Lower lobe of right lung (tissue), 2 donors: ENCODE results near the gene ZNF749. TPM values are rescaled to one million over a fixed set of nuclear protein-coding genes. Genes with fewer than 3 reads are reported as not detected.
A peak's percentile ranks its signal among the peaks of the same experiment; 100 is the strongest.

Experiments used
- ATAC-seq, 2 donors: fragments of 200-7000 bp; cut with Tn5 transposase; one replicate each; pipeline ENCODE4 v1.9.1; 2020 to 2022; ENCODE audit warnings: mild to moderate bottlenecking in 2 of 2, moderate library complexity in 2 of 2
- DNase-seq: peaks from one replicate; pipeline ENCODE4 v3.0.0-alpha.2; 2020
- H3K27ac ChIP-seq: fragments of 200-600 bp; one replicate; pipeline ENCODE4 v1.8.0; 2022
- H3K27me3 ChIP-seq: fragments of 200-600 bp; one replicate; pipeline ENCODE4 v1.8.0; 2022; ENCODE audit warnings: low read depth
- H3K36me3 ChIP-seq: fragments of 200-600 bp; one replicate; pipeline ENCODE4 v1.8.0; 2022; ENCODE audit warnings: mild to moderate bottlenecking
- H3K4me1 ChIP-seq: fragments of 200-600 bp; one replicate; pipeline ENCODE4 v1.8.0; 2022
- H3K4me3 ChIP-seq: fragments of 200-600 bp; one replicate; pipeline ENCODE4 v1.8.0; 2022; ENCODE audit warnings: mild to moderate bottlenecking
- H3K9me3 ChIP-seq: fragments of 200-600 bp; one replicate; pipeline ENCODE4 v1.8.0; 2022
- CTCF ChIP-seq: fragments of 200-600 bp; IDR thresholded peaks from one replicate; pipeline ENCODE4 v1.8.0; 2022; ENCODE audit warnings: antibody characterized with exemption, mild to moderate bottlenecking
- intact Hi-C: fragments of 100-400 bp; cut with DNase I; formaldehyde crosslinking; loops from one replicate; pipeline ENCODE4 v1.11.0; 2022
- long read RNA-seq: library from polyadenylated mRNA; unstranded; transcript quantifications from one replicate; pipeline ENCODE4 v2.0.0, GENCODE V29; 2021
- total RNA-seq: library from RNA; stranded (reverse); fragmentation: NEBNext Ultra II Directional; extraction: Animal tissue kit (Norgen Biotek cat#: 25700); gene quantifications from one replicate; pipeline ENCODE4 v1.2.1, GENCODE V29; 2021
- donor health status: DM: no; HTN: yes; CAD: no; lungs with severe emphysema.

ZNF749 gene
- total RNA-seq, result 6.7 TPM
- long read RNA-seq, partial matches to known transcripts, result 0 of 2 reads
- long read RNA-seq, other reads (novel, unspliced or antisense), result 2 of 2 reads

DNA sequence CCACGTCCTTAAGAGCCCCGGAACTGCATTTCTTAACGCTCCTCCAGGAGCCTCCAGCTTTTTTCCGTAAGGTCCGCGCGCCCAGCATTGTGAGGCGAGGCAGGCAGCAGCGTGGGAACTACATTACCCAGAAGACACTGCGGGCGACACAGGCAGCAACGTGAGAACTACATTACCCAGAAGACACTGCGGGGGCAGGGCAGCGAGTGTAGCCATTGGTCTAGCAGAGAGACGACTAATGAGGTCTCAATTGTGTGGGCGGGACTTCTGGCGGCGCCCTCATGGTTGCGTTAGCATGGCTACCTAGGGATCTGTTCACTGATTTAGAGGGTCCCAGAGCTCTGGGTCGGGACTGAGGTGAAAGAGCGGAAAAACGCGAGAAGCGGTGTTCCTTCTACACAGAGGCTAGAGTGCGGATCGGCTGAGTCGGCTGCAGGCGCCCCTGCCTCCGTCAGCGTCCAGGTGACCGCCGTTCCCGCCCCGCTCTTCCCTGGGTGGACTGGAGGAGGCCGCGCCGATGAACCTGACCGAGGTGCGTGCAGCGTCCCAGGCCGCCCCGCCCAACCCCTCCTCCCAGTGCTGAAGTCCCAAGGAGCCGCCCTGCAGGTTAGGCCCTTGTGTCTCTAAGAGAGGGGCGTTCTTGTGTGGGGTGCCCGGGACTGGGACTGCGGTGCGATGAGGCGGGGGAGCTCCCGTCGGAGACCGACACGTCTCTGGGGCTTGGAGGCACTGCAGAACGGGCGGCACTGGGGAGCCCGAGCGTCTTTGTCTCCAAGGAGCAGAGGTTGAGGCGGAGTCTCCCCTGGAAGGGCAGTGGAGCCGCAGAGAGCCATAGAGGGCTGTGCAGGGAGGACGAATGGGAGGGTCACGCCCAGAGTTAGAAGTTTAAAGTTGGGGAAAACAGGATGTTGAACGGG is at the start of gene ZNF749:
TSS of gene ZNF749 (plus strand) at position 264 of the 917 bp plus-strand sequence. CDS start at position 518, 254 bp downstream.
- H3K9me3 ChIP-seq, result peaks cover 19% of the 10 kb centered on the region
- H3K4me1 ChIP-seq, result peaks cover 19% of the 10 kb centered on the region
- no peaks in the 10 kb centered on the region for H3K36me3 ChIP-seq
- H3K27ac ChIP-seq, result peak within 1 kb of the TSS; percentile 78
- DNase-seq (peak; percentile 98), ATAC-seq (peak; percentile 100)
- H3K27me3 ChIP-seq, result no peaks in the 10 kb centered on the region
- intact Hi-C loops, result no loop called here
- H3K4me3 ChIP-seq, result peak within 1 kb of the TSS; percentile 97
- no peak for TF ChIP-seq CTCF

- H3K27ac ChIP-seq, result peak overlapping the region; percentile 93
- ATAC-seq (no peak), DNase-seq (no peak)
- peaks cover 12% of the 10 kb centered on the region for H3K36me3 ChIP-seq
- H3K27me3 ChIP-seq, result no peaks in the 10 kb centered on the region
- intact Hi-C loops, result no loop called here
- no peaks in the 10 kb centered on the region for H3K9me3 ChIP-seq
- TF ChIP-seq CTCF, result no peak
- peak overlapping the region; percentile 90 for H3K4me3 ChIP-seq
- H3K4me1 ChIP-seq, result peaks cover 21% of the 10 kb centered on the region
Observed at GRCh38 chr19:57389194-57389729, 45.9 kb upstream of the ZNF749 start.

DNA sequence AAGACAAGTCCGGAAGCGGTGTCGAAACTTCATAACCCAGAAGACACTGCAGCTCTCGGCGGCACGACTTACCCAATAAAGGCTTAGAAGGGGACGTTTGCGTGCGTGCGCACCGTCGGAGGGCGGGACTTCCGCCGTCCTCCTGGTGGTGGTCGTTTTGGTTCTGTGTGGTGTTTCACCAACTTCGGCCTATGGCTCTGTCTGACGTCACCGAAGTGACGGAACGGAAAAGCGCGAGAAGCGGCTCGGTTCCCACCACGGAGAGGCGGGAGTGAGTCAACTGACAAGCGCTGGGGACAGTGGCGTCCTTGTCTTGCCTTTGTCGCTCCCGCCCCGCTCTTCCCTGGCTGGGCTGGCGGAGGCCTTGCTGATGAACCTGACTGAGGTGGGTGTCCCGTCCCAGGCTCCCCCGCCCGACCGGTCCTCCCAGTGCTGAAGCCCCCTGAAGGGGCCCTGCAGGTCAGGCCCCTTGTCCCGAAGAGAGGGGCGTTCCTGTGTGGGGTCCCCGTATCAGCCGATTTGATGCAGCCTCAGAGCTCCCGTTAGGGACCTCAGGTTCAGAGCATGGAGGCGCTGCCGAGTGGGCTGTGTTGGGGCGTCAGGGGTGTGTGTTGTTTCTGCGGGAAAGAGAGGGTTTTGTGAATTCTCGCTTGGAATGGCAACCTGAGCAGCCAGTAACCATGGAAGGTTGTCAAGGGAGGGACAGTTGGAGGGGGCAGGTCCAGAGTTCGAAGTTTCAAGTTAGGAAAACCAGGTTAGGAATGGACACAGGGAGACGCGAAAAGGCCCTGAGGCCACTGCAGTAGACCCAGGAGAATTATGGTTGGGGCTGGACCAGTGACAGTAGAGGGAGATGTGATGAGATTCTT is 45.2 kb upstream of the ZNF749 start, which contains the start of gene ZNF548:
TSS of gene ZNF548 (plus strand) at position 125 of the 869 bp plus-strand sequence. CDS start at position 371, 246 bp downstream.
- peak; percentile 97 for DNase-seq
- Histone ChIP-seq H3K27ac (peak within 1 kb of the TSS; percentile 93), H3K27me3 (no peaks in the 10 kb centered on the region), H3K9me3 (no peaks in the 10 kb centered on the region), H3K4me3 (peak within 1 kb of the TSS; percentile 90), H3K36me3 (peaks cover 17% of the 10 kb centered on the region), H3K4me1 (peaks cover 21% of the 10 kb centered on the region)
- peak; percentile 100 for ATAC-seq
- peak; percentile 11 for TF ChIP-seq CTCF
- intact Hi-C loops, result no loop called here

DNA sequence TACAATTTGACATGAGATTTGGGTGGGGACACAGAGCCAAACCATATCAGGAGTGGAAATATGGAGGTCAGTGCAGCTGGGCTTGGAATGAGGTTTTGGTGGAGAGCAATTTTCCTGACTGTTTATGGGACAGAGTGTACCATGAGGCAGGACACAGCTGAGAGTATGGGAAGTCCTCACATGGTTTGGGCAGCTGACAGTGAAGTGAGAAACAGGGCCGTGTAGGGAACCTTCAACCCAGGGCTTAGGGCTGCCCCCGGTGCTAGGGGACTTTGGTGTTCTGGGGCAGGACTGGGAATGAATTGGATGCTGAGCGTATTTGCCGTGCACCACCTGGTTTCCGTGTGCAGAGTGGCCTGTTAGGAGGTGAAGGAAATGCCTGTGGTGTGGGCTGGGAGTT is 39.4 kb upstream of the ZNF749 start:
- Histone ChIP-seq H3K4me3 (no peak overlapping the region), H3K27ac (no peak overlapping the region), H3K36me3 (peaks cover 58% of the 10 kb centered on the region), H3K9me3 (peaks cover 32% of the 10 kb centered on the region), H3K4me1 (peaks cover 7% of the 10 kb centered on the region), H3K27me3 (no peaks in the 10 kb centered on the region)
- DNase-seq (no peak), ATAC-seq (peak in 1 of 2 donors; percentile 25)
- intact Hi-C loops, result no loop called here
- no peak for TF ChIP-seq CTCF

- no peak for TF ChIP-seq CTCF
- peaks cover 40% of the 10 kb centered on the region for H3K9me3 ChIP-seq
Observed at GRCh38 chr19:57398868-57399267, 36.3 kb upstream of the ZNF749 start.

More at GRCh38 chr19:57398868-57399267, 36.3 kb upstream of the ZNF749 start:
- H3K27me3 ChIP-seq, result no peaks in the 10 kb centered on the region
- ATAC-seq (no peak), DNase-seq (no peak)
- no peaks in the 10 kb centered on the region for H3K4me1 ChIP-seq
- no peak overlapping the region for H3K27ac ChIP-seq
- H3K4me3 ChIP-seq, result no peak overlapping the region
- H3K36me3 ChIP-seq, result peaks cover 50% of the 10 kb centered on the region
- intact Hi-C loops, result no loop called here
